ENCODE data around the gene SRPK1. TPM values are rescaled to one million over a fixed set of nuclear protein-coding genes. Genes with fewer than 3 reads are reported as not detected.

SRPK1 gene
- total RNA-seq, 1 donor, result 36.6 TPM

DNA sequence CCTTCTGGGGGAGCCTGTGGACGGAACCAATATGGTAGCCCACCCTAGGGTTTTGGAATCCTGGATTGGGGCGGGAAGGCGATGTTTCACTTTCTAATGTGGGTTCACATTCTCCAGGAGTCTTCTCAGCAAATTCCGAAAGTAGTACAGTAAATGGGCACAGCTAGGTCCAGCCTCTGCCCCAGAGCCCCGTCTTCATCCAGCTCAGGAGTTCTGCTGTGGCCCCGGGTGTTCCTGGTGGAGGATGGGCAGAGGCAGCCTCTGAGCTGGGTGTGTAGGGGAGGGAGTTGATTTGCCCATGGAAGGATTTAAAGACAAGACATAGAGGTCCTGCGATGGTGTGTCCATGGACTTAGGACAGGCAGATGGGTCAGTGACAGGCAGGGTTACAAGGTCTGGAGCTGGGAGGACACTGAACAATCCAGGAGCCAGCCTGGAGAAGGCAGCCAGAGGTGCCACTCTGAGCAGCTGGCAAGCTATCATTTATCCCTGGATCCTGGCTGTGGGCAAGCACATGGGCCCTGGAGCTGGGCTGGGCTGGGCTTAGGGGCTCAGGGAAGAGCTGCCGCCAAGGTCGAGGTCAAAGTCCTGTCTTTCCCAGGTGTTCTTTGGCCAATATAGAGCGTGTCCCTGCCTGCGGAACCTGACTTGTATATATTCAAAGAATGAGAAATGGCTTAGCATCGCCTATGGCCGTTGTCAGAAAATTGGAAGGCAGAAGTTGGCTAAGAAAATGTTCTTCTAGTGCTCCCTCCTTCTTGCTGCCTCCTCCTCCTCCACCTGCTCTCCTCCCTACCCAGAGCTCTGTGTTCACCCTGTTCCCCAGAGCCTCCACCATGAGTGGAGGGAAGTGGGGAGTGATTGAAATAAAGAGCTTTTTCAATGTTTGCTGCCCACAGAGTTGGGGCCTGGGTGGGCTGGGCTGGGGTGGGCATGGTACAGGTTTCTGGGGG, 133.4 kb downstream of the SRPK1 start:
- no peak overlapping the region for H2AFZ ChIP-seq (ENCODE audit: low read length)
- peaks cover 48% of the 10 kb centered on the region for H3K27me3 ChIP-seq (ENCODE audit: insufficient read depth, low read length)
- H4K20me1 ChIP-seq (ENCODE audit: insufficient read depth, low read length), result no peaks in the 10 kb centered on the region
- H3K27ac ChIP-seq (ENCODE audit: low read depth, low read length), result no peak overlapping the region
- TF ChIP-seq, protein P1, sequence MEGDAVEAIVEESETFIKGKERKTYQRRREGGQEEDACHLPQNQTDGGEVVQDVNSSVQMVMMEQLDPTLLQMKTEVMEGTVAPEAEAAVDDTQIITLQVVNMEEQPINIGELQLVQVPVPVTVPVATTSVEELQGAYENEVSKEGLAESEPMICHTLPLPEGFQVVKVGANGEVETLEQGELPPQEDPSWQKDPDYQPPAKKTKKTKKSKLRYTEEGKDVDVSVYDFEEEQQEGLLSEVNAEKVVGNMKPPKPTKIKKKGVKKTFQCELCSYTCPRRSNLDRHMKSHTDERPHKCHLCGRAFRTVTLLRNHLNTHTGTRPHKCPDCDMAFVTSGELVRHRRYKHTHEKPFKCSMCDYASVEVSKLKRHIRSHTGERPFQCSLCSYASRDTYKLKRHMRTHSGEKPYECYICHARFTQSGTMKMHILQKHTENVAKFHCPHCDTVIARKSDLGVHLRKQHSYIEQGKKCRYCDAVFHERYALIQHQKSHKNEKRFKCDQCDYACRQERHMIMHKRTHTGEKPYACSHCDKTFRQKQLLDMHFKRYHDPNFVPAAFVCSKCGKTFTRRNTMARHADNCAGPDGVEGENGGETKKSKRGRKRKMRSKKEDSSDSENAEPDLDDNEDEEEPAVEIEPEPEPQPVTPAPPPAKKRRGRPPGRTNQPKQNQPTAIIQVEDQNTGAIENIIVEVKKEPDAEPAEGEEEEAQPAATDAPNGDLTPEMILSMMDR (IDR thresholded peaks at IDR 0.05; ENCODE audit: extremely low read depth, low read depth, low read length), result no peak
- H3K4me1 ChIP-seq (ENCODE audit: insufficient read depth, low read length), result no peaks in the 10 kb centered on the region
- no peaks in the 10 kb centered on the region for H3K79me2 ChIP-seq (ENCODE audit: insufficient read depth, low read length)
- H3K4me3 ChIP-seq (ENCODE audit: insufficient read depth, low read length), result no peak overlapping the region
- no peaks in the 10 kb centered on the region for H3K36me3 ChIP-seq (ENCODE audit: insufficient read depth, low read length)
- no peaks in the 10 kb centered on the region for H3K9me3 ChIP-seq (ENCODE audit: low read depth, low read length)
- DNase-seq (ENCODE audit: insufficient read length, low spot score, missing footprints), result peak; percentile 83
- no peak overlapping the region for H3K4me2 ChIP-seq (ENCODE audit: insufficient read depth, low read length)

DNA sequence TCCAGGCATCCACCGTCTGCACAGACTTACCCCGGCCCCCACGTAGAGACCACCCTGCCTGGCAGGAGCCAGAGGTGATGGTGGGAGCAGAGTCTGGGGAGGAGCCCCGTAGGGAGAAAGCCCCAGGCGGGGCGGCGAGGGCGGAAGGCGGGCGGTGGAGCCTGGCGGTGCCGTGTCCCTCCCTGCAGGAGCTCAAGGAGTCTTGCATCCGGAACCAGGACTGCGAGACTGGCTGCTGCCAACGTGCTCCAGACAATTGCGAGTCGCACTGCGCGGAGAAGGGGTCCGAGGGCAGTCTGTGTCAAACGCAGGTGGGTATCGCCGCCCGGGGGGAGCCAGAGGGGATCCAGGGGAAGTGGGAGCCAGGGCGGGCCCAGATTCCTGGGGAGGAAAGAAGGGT, 134.1 kb downstream of the SRPK1 start:
- Histone ChIP-seq H3K27ac (ENCODE audit: low read depth, low read length) (no peak overlapping the region), H2AFZ (ENCODE audit: low read length) (no peak overlapping the region), H3K79me2 (ENCODE audit: insufficient read depth, low read length) (no peaks in the 10 kb centered on the region), H3K27me3 (ENCODE audit: insufficient read depth, low read length) (peaks cover 49% of the 10 kb centered on the region), H3K4me1 (ENCODE audit: insufficient read depth, low read length) (no peaks in the 10 kb centered on the region), H4K20me1 (ENCODE audit: insufficient read depth, low read length) (no peaks in the 10 kb centered on the region), H3K36me3 (ENCODE audit: insufficient read depth, low read length) (no peaks in the 10 kb centered on the region), H3K9me3 (ENCODE audit: low read depth, low read length) (no peaks in the 10 kb centered on the region), H3K4me3 (ENCODE audit: insufficient read depth, low read length) (no peak overlapping the region), H3K4me2 (ENCODE audit: insufficient read depth, low read length) (no peak overlapping the region)
- TF ChIP-seq, protein P1 (IDR thresholded peaks at IDR 0.05; ENCODE audit: extremely low read depth, low read depth, low read length), result no peak
- peak; percentile 81 for DNase-seq (ENCODE audit: insufficient read length, low spot score, missing footprints)

DNA sequence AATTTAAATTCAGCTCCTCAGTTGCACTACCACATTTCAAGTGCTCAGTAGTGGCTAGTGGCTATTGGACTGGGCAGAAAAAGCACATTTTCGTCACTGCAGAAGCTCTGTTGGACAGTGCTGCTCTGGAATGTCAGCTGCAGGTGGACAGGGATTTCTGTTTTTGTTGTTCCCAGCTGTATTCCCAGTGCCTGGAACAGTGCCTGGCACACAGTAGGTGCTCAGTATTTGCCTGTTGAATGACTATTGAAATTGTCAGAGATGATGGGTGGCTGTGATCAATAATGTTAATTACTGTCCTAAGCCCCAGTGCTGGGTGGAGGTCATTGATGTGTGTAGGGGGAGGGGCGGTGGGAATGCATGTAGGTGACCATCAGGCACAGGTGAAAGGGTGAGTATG, 134.6 kb downstream of the SRPK1 start:
- peaks cover 51% of the 10 kb centered on the region for H3K27me3 ChIP-seq (ENCODE audit: insufficient read depth, low read length)
- H3K4me1 ChIP-seq (ENCODE audit: insufficient read depth, low read length), result no peaks in the 10 kb centered on the region

DNA sequence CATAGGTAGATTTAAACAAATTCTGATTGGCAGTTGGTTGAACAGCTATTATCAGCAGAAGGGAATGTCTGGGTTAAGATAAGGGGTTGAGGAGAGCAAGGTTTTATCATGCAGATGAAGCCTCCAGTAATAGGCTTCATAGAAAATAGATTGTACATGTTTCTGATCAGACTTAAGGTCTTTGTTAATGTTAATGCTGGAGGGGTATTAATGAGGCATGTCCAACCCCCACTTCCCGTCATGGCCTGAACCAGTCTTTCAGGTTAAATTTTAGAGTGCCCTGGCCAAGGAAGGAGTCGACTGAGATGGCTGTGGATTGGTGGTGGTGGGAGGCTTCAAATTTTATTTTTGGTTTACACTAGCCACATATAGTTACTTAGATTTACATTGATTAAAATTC, 136.7 kb downstream of the SRPK1 start:
- peaks cover 44% of the 10 kb centered on the region for H3K27me3 ChIP-seq (ENCODE audit: insufficient read depth, low read length)
- H3K36me3 ChIP-seq (ENCODE audit: insufficient read depth, low read length), result no peaks in the 10 kb centered on the region
- TF ChIP-seq, protein P1 (IDR thresholded peaks at IDR 0.05; ENCODE audit: extremely low read depth, low read depth, low read length), result no peak
- H4K20me1 ChIP-seq (ENCODE audit: insufficient read depth, low read length), result no peaks in the 10 kb centered on the region
- no peak overlapping the region for H2AFZ ChIP-seq (ENCODE audit: low read length)
- H3K4me3 ChIP-seq (ENCODE audit: insufficient read depth, low read length), result no peak overlapping the region
- no peak overlapping the region for H3K27ac ChIP-seq (ENCODE audit: low read depth, low read length)
- H3K4me1 ChIP-seq (ENCODE audit: insufficient read depth, low read length), result no peaks in the 10 kb centered on the region
- no peaks in the 10 kb centered on the region for H3K79me2 ChIP-seq (ENCODE audit: insufficient read depth, low read length)
- no peak overlapping the region for H3K4me2 ChIP-seq (ENCODE audit: insufficient read depth, low read length)
- no peak for DNase-seq (ENCODE audit: insufficient read length, low spot score, missing footprints)
- H3K9me3 ChIP-seq (ENCODE audit: low read depth, low read length), result no peaks in the 10 kb centered on the region

More for the DNA sequence above, 134.6 kb downstream of the SRPK1 start:
- no peak overlapping the region for H3K4me2 ChIP-seq (ENCODE audit: insufficient read depth, low read length)
- no peaks in the 10 kb centered on the region for H3K9me3 ChIP-seq (ENCODE audit: low read depth, low read length)
- no peak overlapping the region for H2AFZ ChIP-seq (ENCODE audit: low read length)
- H4K20me1 ChIP-seq (ENCODE audit: insufficient read depth, low read length), result no peaks in the 10 kb centered on the region
- no peaks in the 10 kb centered on the region for H3K79me2 ChIP-seq (ENCODE audit: insufficient read depth, low read length)
- no peak for DNase-seq (ENCODE audit: insufficient read length, low spot score, missing footprints)
- TF ChIP-seq, protein P1 (IDR thresholded peaks at IDR 0.05; ENCODE audit: extremely low read depth, low read depth, low read length), result no peak
- H3K27ac ChIP-seq (ENCODE audit: low read depth, low read length), result no peak overlapping the region
- H3K36me3 ChIP-seq (ENCODE audit: insufficient read depth, low read length), result no peaks in the 10 kb centered on the region
- H3K4me3 ChIP-seq (ENCODE audit: insufficient read depth, low read length), result no peak overlapping the region

All from osteoblast (primary cell).